Measurements from ENCODE around the gene KIAA1671.

The KIAA1671 gene

GRCh38 chr22:25235547-25236290, 283.2 kb downstream of the KIAA1671 start:
- TF ChIP-seq GATA3 (IDR thresholded peaks at IDR 0.05; ENCODE audit: low read depth, low read length) (no peak), GATA2 (IDR thresholded peaks at IDR 0.05; ENCODE audit: low read depth, low read length) (no peak)

- TF ChIP-seq GATA2 (IDR thresholded peaks at IDR 0.05; ENCODE audit: low read depth, low read length): no peak
- TF ChIP-seq GATA3 (IDR thresholded peaks at IDR 0.05; ENCODE audit: low read depth, low read length): no peak
Observed at GRCh38 chr22:25236417-25236816, 283.9 kb downstream of the KIAA1671 start.

DNA sequence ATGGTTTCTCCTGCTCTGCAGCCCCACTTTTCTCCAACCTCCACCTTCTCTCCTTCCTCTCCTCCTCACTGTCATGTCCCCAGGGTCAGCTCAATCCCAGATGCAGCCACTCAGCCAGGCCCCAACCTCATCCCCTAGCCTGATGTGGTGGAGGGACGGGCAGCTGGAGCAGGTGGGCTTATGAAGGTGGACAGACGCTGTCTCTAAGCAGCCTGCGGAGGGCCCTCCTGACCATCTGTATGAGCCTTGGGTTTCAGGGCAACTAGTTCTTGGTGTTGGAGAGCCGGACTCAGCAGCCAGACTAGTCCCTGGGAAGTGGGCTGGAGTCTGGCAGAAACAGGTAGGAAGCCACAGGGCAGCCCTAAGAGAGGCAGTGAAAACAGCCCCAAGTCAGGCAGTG, 285.0 kb downstream of the KIAA1671 start:
- TF ChIP-seq GATA2 (IDR thresholded peaks at IDR 0.05; ENCODE audit: low read depth, low read length) (no peak), GATA3 (IDR thresholded peaks at IDR 0.05; ENCODE audit: low read depth, low read length) (no peak)
